Ectodermal cell (in vitro differentiated cells): ENCODE measurements around the gene RSPO1.

Experiments
- H3K27ac ChIP-seq: 2 replicates; pipeline ENCODE4 v1.7.0; 2013; ENCODE audit warnings: mild to moderate bottlenecking, low read depth, low read length; ENCODE audit not compliant: insufficient read depth, poor library complexity, severe bottlenecking
- H3K27me3 ChIP-seq: 2 replicates; pipeline ENCODE4 v1.7.0; 2013; ENCODE audit warnings: mild to moderate bottlenecking, low read length; ENCODE audit not compliant: insufficient read depth, control insufficient read depth, poor library complexity, severe bottlenecking
- H3K36me3 ChIP-seq: one replicate; pipeline ENCODE4 v1.7.0; 2013; ENCODE audit warnings: low read length; ENCODE audit not compliant: control insufficient read depth, insufficient read depth
- H3K4me1 ChIP-seq: one replicate; pipeline ENCODE4 v1.7.0; 2013; ENCODE audit warnings: low read length; ENCODE audit not compliant: control insufficient read depth, insufficient read depth
- H3K4me3 ChIP-seq: 2 replicates; pipeline ENCODE4 v1.7.0; 2013; ENCODE audit warnings: low read depth, low read length, control low read depth; ENCODE audit not compliant: insufficient read depth
- H3K9me3 ChIP-seq: 2 replicates; pipeline ENCODE4 v1.7.0; 2013; ENCODE audit warnings: mild to moderate bottlenecking, low read length, moderate library complexity; ENCODE audit not compliant: control insufficient read depth
- WGBS, 2 experiments: methylation state at CpG; one replicate each; pipeline ENCODE4 v1.1.7; 2013; ENCODE audit warnings: missing lambda C conversion rate in 2 of 2; 5-methylcytosine and 5-hydroxymethylcytosine counted together

Gene RSPO1

DNA sequence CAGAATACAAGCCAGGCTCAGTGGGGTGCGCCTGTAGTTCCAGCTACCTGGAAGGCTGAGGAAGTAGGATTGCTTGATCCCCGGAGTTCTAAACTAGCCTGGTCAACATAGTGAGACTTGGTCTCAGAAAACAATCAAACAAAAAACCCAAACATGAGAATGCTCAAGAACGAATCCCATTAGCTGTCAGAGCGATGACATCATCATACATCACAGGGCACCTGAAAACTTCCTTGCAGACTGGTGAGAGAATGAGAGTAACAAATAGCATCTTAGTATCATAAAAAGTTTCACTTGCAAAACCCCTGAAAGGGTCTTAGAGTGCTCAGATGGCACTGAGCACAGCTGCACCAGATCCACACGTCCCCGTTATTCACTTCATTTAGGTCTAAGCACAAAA, 36.6 kb upstream of the RSPO1 start:
- H3K27me3 ChIP-seq: peaks cover 9% of the 10 kb centered on the region

DNA sequence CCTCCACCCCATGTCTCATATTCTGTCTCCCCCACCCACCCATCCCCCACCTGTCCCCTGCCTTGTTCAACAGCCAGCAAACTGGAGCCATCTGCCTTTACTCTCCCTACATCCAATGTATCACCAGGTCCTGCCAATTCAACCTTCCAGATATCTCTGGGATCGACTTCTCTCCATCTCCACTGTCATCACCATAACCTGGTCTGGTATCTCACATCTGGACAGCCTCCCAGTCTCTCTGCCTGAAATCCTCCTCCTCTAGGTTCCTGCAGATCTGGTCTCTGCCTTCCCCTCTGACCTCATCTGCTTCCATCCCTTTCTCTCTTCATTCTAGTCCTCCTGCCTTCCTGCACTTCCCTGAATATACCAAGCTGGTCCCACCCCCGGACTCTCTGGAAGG, 35.4 kb upstream of the RSPO1 start:
- Histone ChIP-seq H3K4me3 (no peak overlapping the region), H3K4me1 (peaks cover 9% of the 10 kb centered on the region), H3K36me3 (no peaks in the 10 kb centered on the region), H3K9me3 (no peaks in the 10 kb centered on the region), H3K27ac (no peak overlapping the region), H3K27me3 (peaks cover 9% of the 10 kb centered on the region)
- 72 to 79% methylated on average over 2 of the region's 2 CpGs for WGBS, 2 experiments

More for the DNA sequence above, 36.6 kb upstream of the RSPO1 start:
- H3K4me3 ChIP-seq: no peak overlapping the region
- H3K27ac ChIP-seq: no peak overlapping the region
- H3K36me3 ChIP-seq: no peaks in the 10 kb centered on the region
- 80 to 82% methylated on average over 6 of the region's 6 CpGs for WGBS, 2 experiments
- no peaks in the 10 kb centered on the region for H3K9me3 ChIP-seq
- peaks cover 9% of the 10 kb centered on the region for H3K4me1 ChIP-seq

DNA sequence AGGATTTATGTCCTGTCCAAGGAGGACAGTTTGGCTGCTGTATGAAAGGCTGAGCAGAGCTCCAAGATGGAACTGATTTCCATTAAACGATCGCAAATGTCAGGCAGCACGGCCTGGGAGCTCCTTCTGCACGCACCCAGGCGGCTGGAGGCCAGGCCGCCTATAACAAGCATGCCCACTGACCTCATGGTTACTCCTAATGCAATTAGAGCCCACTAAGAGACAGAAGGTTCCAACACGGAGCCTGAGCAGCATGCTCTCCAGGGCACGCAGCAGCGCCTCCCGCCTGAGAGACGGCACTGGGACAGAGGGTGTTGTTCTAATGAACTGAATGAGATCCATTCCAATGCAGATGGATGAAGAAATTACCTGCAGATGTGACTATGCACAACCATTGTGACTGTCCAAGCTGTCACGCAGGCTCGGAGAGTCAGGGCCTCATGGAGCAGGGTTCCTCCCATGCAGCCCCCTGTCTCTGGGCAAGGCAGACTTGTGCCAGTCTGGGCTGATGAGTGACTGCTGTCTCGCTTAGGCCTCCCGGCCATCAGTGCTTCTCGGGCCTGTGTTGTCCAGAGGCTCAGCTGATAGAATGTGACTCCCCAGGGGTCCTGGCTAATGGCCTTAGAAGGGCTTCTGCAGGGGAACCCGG, 32.5 kb upstream of the RSPO1 start:
- WGBS, 2 experiments: 69 to 73% methylated on average over 17 of the region's 17 CpGs
- no peaks in the 10 kb centered on the region for H3K36me3 ChIP-seq
- H3K4me1 ChIP-seq: peaks cover 15% of the 10 kb centered on the region
- H3K27ac ChIP-seq: no peak overlapping the region
- peaks cover 9% of the 10 kb centered on the region for H3K27me3 ChIP-seq
- no peak overlapping the region for H3K4me3 ChIP-seq
- H3K9me3 ChIP-seq: no peaks in the 10 kb centered on the region

DNA sequence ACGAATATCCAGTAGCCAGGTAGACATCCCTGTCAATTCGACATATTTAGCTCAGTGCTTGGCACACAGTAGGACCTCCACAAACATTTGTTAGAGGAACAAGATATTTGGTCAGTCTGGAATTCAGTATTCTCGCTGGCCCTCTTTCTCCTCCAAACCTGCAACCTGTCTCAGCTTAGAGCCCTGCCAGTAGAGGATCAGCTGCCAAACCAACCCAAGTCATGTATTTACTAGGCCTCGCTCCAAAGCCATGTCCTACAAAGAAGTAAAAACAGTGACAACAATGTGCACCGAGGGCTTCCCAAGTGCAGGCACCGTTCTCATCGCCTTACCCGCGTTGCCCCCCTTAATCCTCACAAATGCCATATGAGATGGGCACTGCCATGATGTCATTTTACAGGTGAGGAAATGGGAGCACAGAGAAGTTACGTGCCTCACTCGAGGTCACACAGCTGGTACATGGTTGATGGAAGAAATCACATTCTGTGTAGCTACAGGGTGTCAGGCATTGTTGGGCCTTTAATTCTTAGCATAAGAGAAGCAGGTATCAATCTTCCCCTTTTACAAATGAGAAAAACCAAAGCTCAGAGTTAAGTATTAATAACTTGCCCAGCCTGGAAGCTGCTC, 31.7 kb upstream of the RSPO1 start:
- 92 to 94% methylated on average over 11 of the region's 11 CpGs for WGBS, 2 experiments
- no peak overlapping the region for H3K4me3 ChIP-seq
- peaks cover 9% of the 10 kb centered on the region for H3K27me3 ChIP-seq
- no peaks in the 10 kb centered on the region for H3K36me3 ChIP-seq
- H3K9me3 ChIP-seq: no peaks in the 10 kb centered on the region
- no peak overlapping the region for H3K27ac ChIP-seq
- H3K4me1 ChIP-seq: peaks cover 22% of the 10 kb centered on the region

DNA sequence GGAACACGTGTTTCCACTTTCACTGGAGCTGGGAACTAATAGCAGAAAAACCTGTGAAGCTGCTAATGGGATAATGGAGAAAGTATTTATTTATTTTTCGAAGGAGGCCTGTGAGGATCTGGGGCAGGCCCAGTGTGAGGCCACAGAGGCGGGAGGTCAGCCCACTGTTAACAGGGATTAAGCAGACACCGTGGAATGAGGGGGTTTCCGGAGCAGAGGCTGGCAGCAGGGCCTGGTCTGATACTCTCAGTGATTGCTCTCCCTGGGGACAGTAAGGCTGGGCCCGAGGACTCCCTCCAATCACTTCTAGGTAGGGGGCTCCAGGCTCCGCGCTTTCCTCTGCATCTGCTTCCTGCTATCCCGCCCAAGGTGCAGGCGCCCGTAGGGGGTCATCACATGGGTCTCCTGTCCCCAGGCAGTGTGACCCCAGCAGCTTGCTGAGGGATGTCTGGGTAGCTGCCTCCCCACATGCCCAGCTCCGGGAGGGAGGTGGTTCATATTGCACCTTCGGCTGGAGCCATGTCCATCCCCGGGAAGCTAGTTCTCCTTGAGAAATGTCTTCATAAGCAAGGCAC, 28.8 kb upstream of the RSPO1 start:
- WGBS, 2 experiments: 47 to 50% methylated on average over 14 of the region's 14 CpGs
- peak overlapping the region; percentile 50 for H3K27ac ChIP-seq
- H3K27me3 ChIP-seq: no peaks in the 10 kb centered on the region
- peaks cover 34% of the 10 kb centered on the region for H3K4me1 ChIP-seq
- no peaks in the 10 kb centered on the region for H3K9me3 ChIP-seq
- no peak overlapping the region for H3K4me3 ChIP-seq
- H3K36me3 ChIP-seq: no peaks in the 10 kb centered on the region

DNA sequence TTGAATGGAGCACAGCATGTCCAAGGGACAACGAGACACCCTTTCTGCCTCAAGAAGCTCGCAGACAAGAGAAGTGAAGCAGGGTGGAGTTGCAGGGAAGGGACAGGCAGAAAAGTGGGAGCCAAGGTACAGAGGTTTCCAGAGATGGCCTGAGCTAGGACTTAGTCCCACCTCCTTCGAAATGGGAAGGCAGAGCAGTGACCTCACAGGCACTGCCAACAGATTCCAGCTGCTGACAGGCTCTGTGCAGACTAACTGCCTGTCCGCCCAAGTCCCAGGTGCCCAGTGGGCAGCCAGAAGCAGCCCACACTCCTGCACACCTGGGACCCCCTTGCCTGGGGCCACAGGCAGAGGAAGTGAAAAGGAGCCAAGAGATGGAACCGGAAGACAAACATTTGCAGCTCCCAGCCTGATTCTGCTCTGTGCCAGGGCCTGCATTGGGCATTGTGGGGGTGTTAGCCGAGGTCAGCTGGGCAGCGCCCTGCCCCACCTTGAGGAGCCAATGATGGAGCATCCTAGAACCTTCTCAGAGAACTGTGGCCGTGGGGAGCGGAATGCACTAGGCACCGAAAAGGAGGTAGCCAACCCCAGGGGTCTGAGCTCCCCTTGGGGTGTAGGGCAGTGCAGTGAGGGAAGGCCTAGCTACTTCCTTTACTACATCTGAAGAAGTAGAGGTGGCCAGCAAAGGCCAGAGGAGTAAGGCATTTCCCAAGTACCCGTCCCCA, 27.5 kb upstream of the RSPO1 start:
- H3K4me3 ChIP-seq: no peak overlapping the region
- peaks cover 31% of the 10 kb centered on the region for H3K4me1 ChIP-seq
- H3K9me3 ChIP-seq: no peaks in the 10 kb centered on the region
- WGBS, 2 experiments: 89 to 90% methylated on average over 11 of the region's 11 CpGs
- no peaks in the 10 kb centered on the region for H3K27me3 ChIP-seq
- no peak overlapping the region for H3K27ac ChIP-seq
- H3K36me3 ChIP-seq: no peaks in the 10 kb centered on the region

DNA sequence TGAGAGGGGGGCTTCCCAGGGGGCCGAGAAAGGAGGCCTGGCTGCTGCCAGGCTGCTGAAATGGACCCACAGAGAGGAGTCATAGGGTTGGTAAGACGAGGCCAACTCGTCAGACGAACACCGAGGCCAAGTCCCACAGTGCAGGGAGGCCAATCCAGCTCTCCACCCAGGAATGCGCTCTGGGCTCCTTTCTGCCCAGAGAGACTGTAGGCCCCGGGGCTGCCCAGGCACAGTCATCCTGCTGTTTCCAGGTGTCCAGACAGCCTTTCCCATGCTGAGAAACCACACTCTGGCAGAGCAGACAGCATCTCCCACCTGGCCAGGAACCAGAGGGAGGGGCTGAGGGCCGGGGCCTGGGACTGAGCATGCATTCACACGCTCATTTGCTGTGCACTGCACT, 26.7 kb upstream of the RSPO1 start:
- H3K27ac ChIP-seq: peak overlapping the region; percentile 36
- WGBS, 2 experiments: 70 to 71% methylated on average over 9 of the region's 9 CpGs
- H3K9me3 ChIP-seq: no peaks in the 10 kb centered on the region
- no peaks in the 10 kb centered on the region for H3K27me3 ChIP-seq
- H3K36me3 ChIP-seq: no peaks in the 10 kb centered on the region
- H3K4me3 ChIP-seq: no peak overlapping the region
- H3K4me1 ChIP-seq: peaks cover 25% of the 10 kb centered on the region

DNA sequence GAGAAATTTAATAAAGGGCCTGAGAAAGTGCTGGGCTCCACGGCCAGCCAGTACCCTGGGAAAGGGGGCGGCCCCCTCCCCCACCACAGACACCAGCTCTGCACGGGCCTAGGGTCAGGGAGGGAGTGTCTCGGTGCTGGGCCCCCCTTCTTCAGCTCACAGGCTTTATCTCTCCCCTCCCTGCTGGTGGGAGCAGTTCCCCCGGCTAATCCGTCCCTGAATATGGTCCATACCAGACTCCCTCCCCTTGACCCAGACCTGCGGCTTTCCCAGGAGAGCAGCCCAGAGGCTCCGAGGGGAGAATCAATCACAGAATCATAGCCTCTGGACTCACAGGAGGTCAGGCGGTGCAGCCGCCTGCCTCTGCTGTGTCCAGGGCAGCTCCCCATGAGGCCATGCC, 26.0 kb upstream of the RSPO1 start:
- Histone ChIP-seq H3K9me3 (no peaks in the 10 kb centered on the region), H3K4me1 (peaks cover 25% of the 10 kb centered on the region), H3K36me3 (no peaks in the 10 kb centered on the region), H3K4me3 (no peak overlapping the region), H3K27me3 (no peaks in the 10 kb centered on the region), H3K27ac (no peak overlapping the region)
- WGBS, 2 experiments: 10 to 13% methylated on average over 10 of the region's 10 CpGs

DNA sequence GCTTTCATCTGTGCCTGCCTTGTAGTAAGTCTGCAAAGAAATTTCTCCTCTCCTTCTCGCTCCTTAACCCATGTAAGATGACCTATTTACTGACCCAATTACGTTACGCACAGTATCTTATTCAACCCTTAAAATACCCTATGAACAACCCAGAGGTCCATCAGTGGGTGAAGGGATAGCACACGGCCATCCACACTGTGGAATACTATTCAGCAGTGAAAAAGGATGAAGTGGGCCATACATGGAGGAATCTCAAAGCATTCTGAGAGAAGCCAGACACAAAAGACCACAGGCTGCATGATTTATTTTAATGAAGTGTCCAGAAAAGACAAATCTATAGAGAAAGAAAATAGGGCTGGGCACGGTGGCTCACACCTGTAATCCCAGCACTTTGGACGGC, 23.8 kb upstream of the RSPO1 start:
- no peaks in the 10 kb centered on the region for H3K27me3 ChIP-seq
- H3K27ac ChIP-seq: no peak overlapping the region
- WGBS, 2 experiments: 94 to 95% methylated on average over 6 of the region's 6 CpGs
- no peaks in the 10 kb centered on the region for H3K36me3 ChIP-seq
- H3K9me3 ChIP-seq: no peaks in the 10 kb centered on the region
- peaks cover 20% of the 10 kb centered on the region for H3K4me1 ChIP-seq
- H3K4me3 ChIP-seq: no peak overlapping the region
